Endothelial cell of umbilical vein (primary cell): ENCODE data around the gene VANGL2. TPM values are rescaled to one million over a fixed set of nuclear protein-coding genes. Genes with fewer than 3 reads are reported as not detected.

ENCODE experiments used
- BruUV-seq: library from RNA; stranded (reverse); fragments of 400-500 nt; replicated peaks from 2 replicates; lab custom pipeline; 2021; lab: Mats Ljungman, UMichigan
- CTCF ChIA-PET: fragments of 300-600, 350-600 bp; sonication (Branson Sonifier 250); formaldehyde crosslinking; loops from one replicate; lab custom pipeline; 2021; ENCODE audit warnings: antibody characterized with exemption, inconsistent platforms; lab: Charles Lee
- POLR2A ChIA-PET: fragments of 300-600, 350-600 bp; sonication (Branson Sonifier 250); formaldehyde crosslinking; loops from one replicate; lab custom pipeline; 2021; ENCODE audit warnings: antibody characterized with exemption, inconsistent platforms; lab: Charles Lee
- DNase-seq: peaks from one replicate; pipeline ENCODE4 v3.0.0-alpha.2; 2011; ENCODE audit warnings: low read depth, low spot score
- FAIRE-seq: peaks from 2 replicates; lab custom pipeline; 2011; peaks lifted over from hg19 to GRCh38; lab: Jason Lieb, UNC
- H2AFZ ChIP-seq: 2 replicates; pipeline ENCODE4 v1.6.0; 2012; ENCODE audit warnings: low read depth, low read length, control low read depth, inconsistent platforms
- H3K27ac ChIP-seq: 2 replicates; pipeline ENCODE4 v1.5.1; 2011; ENCODE audit warnings: low read depth, mild to moderate bottlenecking, control low read depth, low read length, moderate library complexity; ENCODE audit not compliant: insufficient read depth
- H3K27me3 ChIP-seq, 2 experiments: 2 replicates each; pipeline versions ENCODE4 v1.6.0 to v1.6.1; 2011; ENCODE audit warnings: low read length in 2 of 2, mixed read lengths in 1 of 2; ENCODE audit not compliant: control insufficient read depth in 2 of 2, insufficient read depth in 2 of 2
- H3K36me3 ChIP-seq, 2 experiments: 2 replicates in 1 of 2; 3 replicates in 1 of 2; pipeline ENCODE4 v1.5.1; 2011; ENCODE audit warnings: low read length in 2 of 2, mild to moderate bottlenecking in 1 of 2, moderate library complexity in 1 of 2; ENCODE audit not compliant: control insufficient read depth in 2 of 2, insufficient read depth in 2 of 2; ENCODE audit errors: extremely low read depth in 1 of 2
- H3K4me1 ChIP-seq: 3 replicates; pipeline ENCODE4 v1.5.1; 2011; ENCODE audit warnings: mild to moderate bottlenecking, low read length; ENCODE audit not compliant: control insufficient read depth, insufficient read depth; ENCODE audit errors: extremely low read depth
- H3K4me2 ChIP-seq: 2 replicates; pipeline ENCODE4 v1.6.1; 2011; ENCODE audit warnings: low read length, control low read depth, mixed read lengths; ENCODE audit not compliant: insufficient read depth
- H3K4me3 ChIP-seq, 3 experiments: fragments of 200-600 bp in 1 of 3; sonication (generic), shearing (Covaris generic) in 1 of 3; replicated peaks in 1 of 3; 2 replicates each; pipeline ENCODE4 v1.5.1; 2011 to 2016; ENCODE audit warnings: control low read depth in 3 of 3, low read length in 3 of 3, mild to moderate bottlenecking in 2 of 3, inconsistent platforms in 1 of 3, low read depth in 1 of 3, moderate library complexity in 1 of 3; ENCODE audit not compliant: insufficient read depth in 1 of 3
- H3K79me2 ChIP-seq: 2 replicates; pipeline ENCODE4 v1.6.0; 2012; ENCODE audit warnings: low read length, inconsistent platforms; ENCODE audit not compliant: control insufficient read depth, insufficient read depth
- H3K9ac ChIP-seq: replicated peaks from 2 replicates; pipeline ENCODE3; 2011; ENCODE audit warnings: low read length, control low read depth; ENCODE audit not compliant: insufficient read depth; ENCODE audit errors: extremely low read depth
- H3K9me1 ChIP-seq: replicated peaks from 3 replicates; pipeline ENCODE4 v1.6.0; 2011; ENCODE audit warnings: mild to moderate bottlenecking, low read length; ENCODE audit not compliant: control insufficient read depth, insufficient read depth; ENCODE audit errors: extremely low read depth
- H3K9me3 ChIP-seq: replicated peaks from 2 replicates; pipeline ENCODE4 v1.5.1; 2012; ENCODE audit warnings: low read length, inconsistent platforms; ENCODE audit not compliant: control insufficient read depth, insufficient read depth
- H4K20me1 ChIP-seq: replicated peaks from 2 replicates; pipeline ENCODE3; 2011; ENCODE audit warnings: mild to moderate bottlenecking, low read length; ENCODE audit not compliant: control insufficient read depth, insufficient read depth; ENCODE audit errors: extremely low read depth
- CTCF ChIP-seq, 2 donors: IDR thresholded peaks; 1 replicate in 1 of 2; 2 replicates in 1 of 2; pipeline ENCODE4 v1.5.1; 2011; ENCODE audit warnings: low read length in 2 of 2, mild to moderate bottlenecking in 2 of 2, moderate library complexity in 2 of 2, control low read depth in 1 of 2, inconsistent platforms in 1 of 2, low read depth in 1 of 2; ENCODE audit not compliant: insufficient read depth in 1 of 2; ENCODE audit errors: extremely low read depth in 1 of 2
- EZH2 ChIP-seq: IDR thresholded peaks from 2 replicates; pipeline ENCODE4 v1.6.1; 2012; ENCODE audit warnings: borderline replicate concordance, low read depth, mild to moderate bottlenecking, moderate library complexity, low read length, inconsistent platforms; ENCODE audit not compliant: severe bottlenecking
- FOS ChIP-seq: IDR thresholded peaks from 2 replicates; pipeline ENCODE4 v1.6.1; 2011; ENCODE audit warnings: mild to moderate bottlenecking, low read length, moderate library complexity, borderline replicate concordance; ENCODE audit not compliant: insufficient read depth
- GATA2 ChIP-seq: IDR thresholded peaks from 2 replicates; pipeline ENCODE4 v1.7.0; 2011; ENCODE audit warnings: low read depth, mild to moderate bottlenecking, moderate library complexity, mixed read lengths, low read length; ENCODE audit not compliant: insufficient read length, insufficient read depth
- JUN ChIP-seq: IDR thresholded peaks from 2 replicates; pipeline ENCODE4 v1.6.1; 2011; ENCODE audit warnings: borderline replicate concordance, low read depth; ENCODE audit not compliant: insufficient read length, insufficient read depth
- MYC ChIP-seq: IDR thresholded peaks from one replicate; pipeline ENCODE4 v1.6.1; 2011; ENCODE audit warnings: mild to moderate bottlenecking, low read depth, low read length
- POLR2A ChIP-seq: IDR thresholded peaks from 2 replicates; pipeline ENCODE4 v1.6.1; 2012; ENCODE audit warnings: low read depth, mild to moderate bottlenecking, control low read depth, low read length
- POLR2AphosphoS5 ChIP-seq: IDR thresholded peaks from 2 replicates; pipeline ENCODE4 v1.6.1; 2012; ENCODE audit warnings: low read depth, mild to moderate bottlenecking, control low read depth, low read length, moderate library complexity; ENCODE audit not compliant: insufficient read depth
- dilution Hi-C: fragments of 300-500 bp; cut with MboI; formaldehyde crosslinking; loops from one replicate; pipeline ENCODE4 v1.15.0; 2019; ENCODE audit warnings: low sequenced_read_pairs; ENCODE audit not compliant: extremely low pct_ligation_motif_present
- intact Hi-C: fragments of 100-400 bp; cut with micrococcal nuclease; formaldehyde crosslinking; loops from one replicate; pipeline ENCODE4 v1.10.0; 2022
- polyA plus RNA-seq, 4 experiments: library from polyadenylated mRNA; depleted of rRNA in 3 of 4; stranded (reverse) in 3 of 4; unstranded in 1 of 4; fragments of >200 nt; gene quantifications; 2 replicates each; pipeline versions ENCODE4 v1.2.1 to v1.2.3, GENCODE V29; 2011 to 2012; ENCODE audit warnings: missing spikeins in 1 of 4
- total RNA-seq: library from RNA; stranded (reverse); gene quantifications from 2 replicates; pipeline ENCODE4 v1.2.3, GENCODE V29; 2021
- TF ChIP-seq, protein P1 (sequence below): IDR thresholded peaks from 2 replicates; pipeline ENCODE4 v1.6.1; 2011; ENCODE audit not compliant: insufficient read depth, insufficient read length

The VANGL2 gene
- total and polyA plus RNA-seq, 2 donors (not counting 3 experiments of a cell fraction or from before 2014, with no cell fraction given), result 0.01 TPM; not detected in 1

GRCh38 chr1:160459687-160460086 lies 59.3 kb downstream of the VANGL2 start:
- no peaks in the 10 kb centered on the region for H3K79me2 ChIP-seq

More at GRCh38 chr1:160459687-160460086, 59.3 kb downstream of the VANGL2 start:
- H3K9me1 ChIP-seq, result no peaks in the 10 kb centered on the region
- CTCF ChIA-PET, result no interaction called here
- H3K4me3 ChIP-seq, result no peak overlapping the region
- TF ChIP-seq POLR2AphosphoS5 (no peak), FOS (no peak), JUN (no peak), GATA2 (no peak), MYC (no peak), EZH2 (no peak), CTCF (IDR thresholded peaks at IDR 0.05; ENCODE audit: extremely low read depth in 1 of 2, insufficient read depth in 1 of 2, low read depth in 1 of 2, low read length in 2 of 2) (no peak), POLR2A (no peak)
- TF ChIP-seq, protein P1, sequence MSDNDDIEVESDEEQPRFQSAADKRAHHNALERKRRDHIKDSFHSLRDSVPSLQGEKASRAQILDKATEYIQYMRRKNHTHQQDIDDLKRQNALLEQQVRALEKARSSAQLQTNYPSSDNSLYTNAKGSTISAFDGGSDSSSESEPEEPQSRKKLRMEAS, result no peak
- H2AFZ ChIP-seq, result no peak overlapping the region
- no peaks in the 10 kb centered on the region for H4K20me1 ChIP-seq
- no peaks in the 10 kb centered on the region for H3K4me1 ChIP-seq
- H3K9ac ChIP-seq, result no peak overlapping the region
- no peak overlapping the region for H3K4me2 ChIP-seq
- BruUV-seq, result no TSS peak
- no peaks in the 10 kb centered on the region for H3K36me3 ChIP-seq
- FAIRE-seq (no peak), DNase-seq (no peak)
- no peak overlapping the region for H3K27ac ChIP-seq
- H3K9me3 ChIP-seq, result no peaks in the 10 kb centered on the region
- H3K27me3 ChIP-seq, result peaks cover 0 to 7% of the 10 kb centered on the region in 2 experiments
- POLR2A ChIA-PET, result no interaction called here
- dilution Hi-C loops, result no loop called here
- intact Hi-C loops, result no loop called here
